T-helper 1 cell treated with Interleukin-12 subunit alpha and Interleukin-12 subunit beta and Interleukin-4 antibody, amounts not matched to agents 30 ng/mL and 1 ng/mL, for 36 hours (primary cell): ENCODE data around the gene CHAF1A. TPM values are rescaled to one million over a fixed set of nuclear protein-coding genes. Genes with fewer than 3 reads are reported as not detected.

Experiments used
- intact Hi-C: fragments of 100-400 bp; cut with micrococcal nuclease; formaldehyde crosslinking; loops from one replicate; pipeline ENCODE4 v1.15.1; 2024
- total RNA-seq: library from RNA; stranded (reverse); gene quantifications from 2 replicates; pipeline ENCODE4 v1.2.3, GENCODE V29; 2022

CHAF1A gene
- total RNA-seq, 1 donor from 2014 or later = 79.1 TPM

GRCh38 chr19:4378886-4379285 is 23.6 kb upstream of the CHAF1A start:
- intact Hi-C loops = no loop called here

- intact Hi-C loops = loop anchor here (1.0 kb wide), 2 partner anchors 10 to 21 kb away; partner anchors contain the start of gene SH3GL1
Observed at GRCh38 chr19:4379383-4380253, 22.8 kb upstream of the CHAF1A start.

- intact Hi-C loops = loop anchor here (1.0 kb wide), 2 partner anchors 11 to 20 kb away; partner anchors contain the start of gene SH3GL1
Observed at GRCh38 chr19:4380254-4380727, 22.1 kb upstream of the CHAF1A start.

GRCh38 chr19:4385291-4386040 is 17.0 kb upstream of the CHAF1A start:
- intact Hi-C loops = no loop called here

- intact Hi-C loops = no loop called here
Observed at GRCh38 chr19:4386041-4386782, 16.2 kb upstream of the CHAF1A start.

GRCh38 chr19:4388337-4389063 is 13.9 kb upstream of the CHAF1A start:
- intact Hi-C loops = no loop called here

- intact Hi-C loops = no loop called here
Observed at GRCh38 chr19:4389064-4389375, 13.4 kb upstream of the CHAF1A start.

GRCh38 chr19:4389511-4390016 is 12.9 kb upstream of the CHAF1A start:
- intact Hi-C loops = no loop called here

GRCh38 chr19:4390017-4390566 is 12.3 kb upstream of the CHAF1A start:
- intact Hi-C loops = no loop called here

GRCh38 chr19:4390567-4391305 is 11.7 kb upstream of the CHAF1A start:
- intact Hi-C loops = no loop called here

GRCh38 chr19:4391306-4391693 is 11.1 kb upstream of the CHAF1A start:
- intact Hi-C loops = no loop called here

- intact Hi-C loops = no loop called here
Observed at GRCh38 chr19:4391701-4392483, 10.5 kb upstream of the CHAF1A start.

- intact Hi-C loops = no loop called here
Observed at GRCh38 chr19:4393947-4394590, 8.4 kb upstream of the CHAF1A start.

- intact Hi-C loops = no loop called here
Observed at GRCh38 chr19:4396949-4397783, 5.3 kb upstream of the CHAF1A start.

- intact Hi-C loops = loop anchor here (1.0 to 5.0 kb wide), 12 partner anchors 19 to 1973 kb away; partner anchors contain the start of genes ALKBH7, ANKRD24, EEF2 and FZR1
Observed at GRCh38 chr19:4399812-4400134, 2.7 kb upstream of the CHAF1A start.

GRCh38 chr19:4400135-4400936 is 2.1 kb upstream of the CHAF1A start, which contains the start of gene SH3GL1:
Gene SH3GL1 (minus strand): TSS chr19:4400547. CDS start chr19:4400368, 179 bp downstream.
- intact Hi-C loops = loop anchor here (1.0 to 5.0 kb wide), 12 partner anchors 20 to 1972 kb away; partner anchors contain the start of genes ALKBH7, ANKRD24, EEF2 and FZR1
